GOT3 (cell line): Measurements from ENCODE around the gene GSDMA.

ENCODE experiments used
- DNase-seq: peaks from one replicate; lab custom pipeline; 2025; ENCODE audit warnings: mixed read lengths; lab: John Stamatoyannopoulos, UW

Gene GSDMA

DNA sequence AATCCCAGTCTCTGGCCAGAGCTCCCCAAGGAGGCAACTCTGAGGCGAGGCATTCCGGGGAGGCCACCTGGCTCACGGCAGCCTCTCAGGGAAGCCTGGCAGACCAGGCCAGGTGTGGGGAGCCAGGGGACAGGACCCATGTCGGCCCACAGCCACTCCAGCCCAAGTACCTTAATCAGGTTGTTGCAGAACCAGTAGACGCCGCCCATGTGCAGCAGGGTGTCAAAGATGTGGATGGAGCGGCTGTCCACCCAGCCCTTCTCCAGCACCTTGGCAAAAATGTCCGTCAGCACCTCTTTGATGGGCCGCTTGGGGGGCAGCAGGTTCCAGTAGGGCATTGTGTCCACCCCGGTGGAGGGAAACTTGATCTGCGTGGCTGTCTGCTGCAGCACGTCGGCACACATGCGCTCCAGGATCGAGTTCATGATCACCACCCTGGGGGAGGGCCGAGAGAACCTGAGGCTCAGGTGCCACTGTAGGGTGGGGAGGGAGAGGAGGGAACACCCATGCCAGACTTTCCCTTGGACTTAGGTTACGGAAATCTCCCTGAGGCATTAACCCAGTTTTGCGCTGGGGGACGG lies 60.2 kb downstream of the GSDMA start:
- DNase-seq = no peak

DNA sequence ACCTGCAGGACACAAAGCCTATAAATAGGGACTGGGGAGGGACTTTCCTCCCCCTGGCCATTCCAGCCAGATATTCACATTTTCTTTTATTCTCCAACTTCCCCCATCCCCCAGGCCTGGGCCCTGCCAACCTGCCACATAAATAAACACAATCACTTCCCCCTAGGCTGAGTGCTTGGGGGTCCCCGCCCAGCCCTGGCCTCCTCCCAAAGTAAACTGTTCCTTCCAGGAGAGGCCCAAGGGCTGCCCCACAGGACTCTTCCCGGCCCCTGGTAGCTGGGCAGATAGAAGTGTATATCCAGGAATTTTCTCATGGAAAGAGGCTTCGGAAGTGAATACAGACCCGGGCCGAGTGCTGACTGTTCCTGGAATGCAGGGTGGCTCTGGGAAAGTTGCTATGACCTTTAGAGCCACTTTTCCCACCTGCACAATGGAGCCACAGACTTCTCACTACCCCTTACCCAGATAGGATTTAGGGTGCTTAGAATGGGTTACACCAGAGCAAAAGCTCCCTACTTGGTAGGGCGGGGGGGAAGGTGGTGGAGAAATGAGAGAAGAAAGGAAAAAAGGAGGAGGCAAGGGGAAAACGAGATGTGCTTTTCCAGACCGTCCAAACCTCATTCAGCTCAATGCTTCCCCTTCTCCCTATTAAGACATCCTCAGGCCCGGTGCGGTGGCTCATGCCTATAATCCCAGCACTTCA lies 60.9 kb downstream of the GSDMA start:
- no peak for DNase-seq

DNA sequence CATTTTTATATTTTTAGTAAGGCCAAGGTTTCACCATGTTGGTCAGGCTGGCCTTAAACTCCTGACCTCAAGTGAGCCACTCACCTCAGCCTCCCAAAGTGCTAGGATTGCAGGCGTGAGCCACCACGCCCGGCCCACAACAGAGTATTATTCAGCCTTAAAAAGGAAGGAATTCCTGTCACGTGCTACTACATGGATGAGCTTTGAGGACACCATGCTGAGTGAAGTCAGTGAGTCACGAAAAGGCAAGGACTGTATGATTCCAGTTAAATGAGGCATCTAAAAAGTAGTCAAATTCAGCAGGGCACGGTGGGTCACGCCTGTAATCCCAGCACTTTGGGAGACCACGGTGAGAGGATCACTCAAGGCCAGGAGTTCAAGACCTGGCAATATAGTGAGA lies 62.1 kb downstream of the GSDMA start:
- DNase-seq = no peak

DNA sequence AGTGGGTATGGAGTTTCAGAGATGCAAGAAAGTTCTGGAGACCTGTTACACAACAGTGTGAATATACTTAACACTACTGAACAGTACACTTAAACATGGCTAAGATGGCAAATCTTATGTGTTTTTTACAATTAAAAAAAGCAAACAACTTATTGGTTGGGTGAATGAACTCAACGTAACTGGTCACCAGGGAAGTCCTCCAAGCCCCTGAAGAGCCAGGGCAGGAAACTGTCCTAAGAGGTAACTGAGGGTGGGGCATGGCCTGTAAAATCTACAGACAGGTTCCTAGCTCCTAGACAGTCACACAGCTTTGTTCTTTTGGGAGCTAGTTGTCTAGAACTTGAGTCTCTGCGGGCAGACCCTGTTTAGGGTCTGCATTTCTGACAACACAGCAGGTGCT lies 62.8 kb downstream of the GSDMA start:
- no peak for DNase-seq

DNA sequence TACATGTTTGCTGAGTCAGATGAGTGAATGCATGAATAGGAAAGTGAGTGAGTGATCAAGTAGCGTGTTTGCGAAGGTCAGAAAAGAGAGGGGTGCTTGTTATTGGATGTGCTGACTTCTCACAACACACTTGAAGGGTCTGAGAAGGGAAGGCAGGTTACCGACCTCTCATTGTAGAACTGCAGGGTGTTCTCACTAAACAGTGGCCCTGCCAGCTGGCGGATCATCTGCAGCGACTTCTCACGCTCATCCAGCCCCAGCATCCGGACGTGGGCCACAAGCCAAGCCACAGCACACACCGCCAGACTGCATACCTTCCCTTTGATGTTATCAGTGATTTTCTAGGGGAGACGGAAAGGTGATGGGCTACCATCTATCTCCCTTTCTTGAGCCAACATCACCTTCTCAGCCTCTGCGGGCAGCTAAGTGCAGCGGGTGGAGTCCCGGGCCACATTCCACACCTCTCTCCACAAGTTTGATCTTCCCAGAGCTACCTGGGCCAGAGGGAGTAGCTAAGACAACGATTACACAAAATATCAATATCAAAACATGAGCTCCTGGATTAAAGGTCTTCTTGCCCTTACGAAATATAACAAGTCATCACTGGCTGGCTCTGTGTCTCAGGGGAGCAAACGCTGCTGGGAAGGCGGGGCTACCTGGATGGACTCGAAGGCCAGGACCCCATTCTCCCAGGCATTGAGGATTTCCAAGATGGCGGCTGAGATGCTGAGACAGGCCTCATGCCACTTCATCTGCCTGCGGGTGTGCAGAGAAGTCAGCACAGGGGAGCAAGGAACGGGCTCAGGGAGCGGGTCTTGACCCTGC lies 63.4 kb downstream of the GSDMA start:
- DNase-seq = no peak

DNA sequence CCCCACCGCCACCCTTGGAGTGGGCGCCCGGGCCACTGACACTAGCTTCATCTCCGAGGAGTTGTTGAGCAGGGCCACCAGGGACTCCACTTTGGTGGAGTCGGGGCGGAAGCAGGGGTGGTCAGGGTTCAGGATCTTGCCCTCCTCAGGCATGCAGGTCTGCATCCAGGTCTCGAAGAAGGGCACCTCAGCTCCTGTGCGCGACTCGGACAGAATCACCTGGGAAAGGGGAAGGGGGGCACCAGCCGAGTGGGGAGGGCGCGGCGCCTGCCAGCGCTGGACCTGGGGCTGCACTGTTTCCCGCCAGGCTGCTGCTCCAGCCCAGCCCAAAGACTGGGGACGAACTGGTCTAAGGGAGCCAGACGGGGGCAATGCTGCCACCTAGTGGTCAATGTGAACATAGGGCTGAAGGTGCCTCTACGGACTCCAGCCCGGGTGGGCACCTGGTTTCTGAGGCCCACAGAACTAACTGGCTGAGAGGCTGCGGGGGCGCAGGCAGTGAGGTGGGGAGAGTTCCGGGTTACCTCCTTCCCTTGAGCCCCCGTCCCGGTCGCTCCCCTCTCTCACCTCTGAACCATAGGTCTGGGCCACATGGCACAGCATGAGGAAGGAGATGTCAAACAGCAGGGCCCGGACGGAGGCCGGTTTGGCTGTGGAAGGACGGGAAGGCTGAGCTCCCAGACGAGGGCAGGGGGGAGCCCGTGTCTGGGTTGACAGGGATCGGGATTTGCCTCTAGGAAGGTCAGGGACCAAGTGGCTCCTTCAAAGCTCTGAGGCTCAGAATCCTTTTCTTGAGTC lies 64.2 kb downstream of the GSDMA start:
- DNase-seq = peak; percentile 38
